OCI-LY3 (cell line): ENCODE measurements around the gene GNG14.

Source experiments
- CTCF ChIP-seq: fragments of 200-600, 300-600 bp; sonication (generic); IDR thresholded peaks from 2 replicates; pipeline ENCODE4 v1.5.1; 2014; ENCODE audit warnings: antibody characterized with exemption, low read length, low read depth
- EZH2phosphoT487 ChIP-seq: fragments of 200-600 bp; shearing (Covaris generic); IDR thresholded peaks from 2 replicates; pipeline ENCODE4 v1.6.1; 2018; ENCODE audit warnings: antibody characterized with exemption, mixed run types, low read depth

GRCh38 chr19:12720296-12720695 is 32.5 kb downstream of the GNG14 start:
- no peak for TF ChIP-seq CTCF
- TF ChIP-seq EZH2phosphoT487 = no peak
